Measurements from ENCODE around the gene SORCS2.

- TF ChIP-seq USF1 (IDR thresholded peaks at IDR 0.05) (no peak), RAD21 (IDR thresholded peaks at IDR 0.05; ENCODE audit: low read depth) (no peak), EP300 (IDR thresholded peaks at IDR 0.05; ENCODE audit: borderline replicate concordance) (no peak), TEAD4 (IDR thresholded peaks at IDR 0.05) (no peak), TAF1 (IDR thresholded peaks at IDR 0.05; ENCODE audit: low read depth) (no peak), REST (IDR thresholded peaks at IDR 0.05; ENCODE audit: low read depth) (no peak)
- TF ChIP-seq, protein P1, sequence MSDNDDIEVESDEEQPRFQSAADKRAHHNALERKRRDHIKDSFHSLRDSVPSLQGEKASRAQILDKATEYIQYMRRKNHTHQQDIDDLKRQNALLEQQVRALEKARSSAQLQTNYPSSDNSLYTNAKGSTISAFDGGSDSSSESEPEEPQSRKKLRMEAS (IDR thresholded peaks at IDR 0.05): no peak
Measured at GRCh38 chr4:7637139-7637538, 444.8 kb downstream of the SORCS2 start.

Measured in Ishikawa (cell line).